ENCODE results near the gene ABHD2.

DNA sequence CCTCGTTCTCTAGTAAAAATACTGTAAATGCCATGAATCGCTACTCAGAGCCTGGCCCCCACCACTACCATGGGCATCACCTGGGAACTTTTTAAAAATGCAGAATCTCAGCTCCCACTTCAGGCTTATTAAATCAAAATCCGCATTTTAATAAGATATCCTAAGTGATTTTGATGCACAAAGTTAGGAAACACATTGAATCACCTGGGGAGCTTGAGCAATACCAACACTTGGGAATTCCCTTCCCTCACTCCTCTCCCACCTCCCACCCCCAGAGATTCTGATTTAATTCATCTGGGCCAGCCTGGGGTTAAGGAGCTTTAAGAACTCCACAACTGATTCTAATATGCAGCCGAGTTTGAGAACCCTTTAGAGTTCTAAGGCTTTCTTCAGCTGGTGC, 106.4 kb downstream of the ABHD2 start:
- no peak for TF ChIP-seq CTCF (IDR thresholded peaks at IDR 0.05)
- TF ChIP-seq POLR2A (IDR thresholded peaks at IDR 0.05) = no peak

All from heart left ventricle (tissue), 13 donors.